Vagina (tissue), 2 donors: ENCODE measurements around the gene SPOCK2. TPM values are rescaled to one million over a fixed set of nuclear protein-coding genes. Genes with fewer than 3 reads are reported as not detected.

ENCODE experiments used
- DNase-seq, 2 donors: peaks; one replicate each; pipeline ENCODE4 v3.0.0-alpha.2; 2017; ENCODE audit errors: extremely low spot score in 2 of 2
- H3K27ac ChIP-seq: fragments of 200-600 bp; sonication (generic); one replicate; pipeline ENCODE4 v1.5.1; 2019
- H3K27me3 ChIP-seq: fragments of 200-600 bp; sonication (generic); one replicate; pipeline ENCODE4 v1.5.1; 2019
- H3K36me3 ChIP-seq, 2 donors: fragments of 200-600 bp; sonication (generic); one replicate each; pipeline ENCODE4 v1.5.1; 2017 to 2019
- H3K4me1 ChIP-seq: fragments of 200-600 bp; sonication (generic); one replicate; pipeline ENCODE4 v1.5.1; 2019
- H3K4me3 ChIP-seq, 2 donors: fragments of 200-600 bp; sonication (generic); 1 replicate in 1 of 2; 2 replicates in 1 of 2; pipeline ENCODE4 v1.5.1; 2016 to 2019
- H3K9me3 ChIP-seq: fragments of 200-600 bp; sonication (generic); one replicate; pipeline ENCODE4 v1.5.1; 2019
- CTCF ChIP-seq, 3 experiments: fragments of 450-650 bp in 2 of 3; fragments of 200-600 bp in 1 of 3; sonication (generic) in 1 of 3; IDR thresholded peaks; one replicate each; pipeline ENCODE4 v1.5.1; 2017 to 2019; ENCODE audit warnings: antibody characterized with exemption in 3 of 3, mild to moderate bottlenecking in 2 of 3, moderate library complexity in 2 of 3
- POLR2A ChIP-seq, 2 donors: fragments of 450-650 bp; IDR thresholded peaks; one replicate each; pipeline ENCODE4 v1.6.1; 2017; ENCODE audit warnings: antibody characterized with exemption in 2 of 2, mild to moderate bottlenecking in 2 of 2, moderate library complexity in 2 of 2
- POLR2AphosphoS5 ChIP-seq, 2 donors: sonication (generic); formaldehyde crosslinking; IDR thresholded peaks; one replicate each; pipeline ENCODE4 v1.9.0; 2017; ENCODE audit warnings: antibody characterized with exemption in 2 of 2, mild to moderate bottlenecking in 2 of 2, low read depth in 1 of 2; ENCODE audit not compliant: insufficient read depth in 1 of 2
- intact Hi-C: fragments of 100-400 bp; cut with DNase I; formaldehyde crosslinking; loops from one replicate; pipeline ENCODE4 v1.15.1; 2023
- total RNA-seq: library from RNA; depleted of rRNA; stranded (reverse); fragments of >200 nt; gene quantifications from one replicate; pipeline ENCODE4 v1.2.3, GENCODE V29; 2016

Gene SPOCK2
- total RNA-seq, 1 donor from 2014 or later, result 46.9 TPM

GRCh38 chr10:72124989-72125388 lies 36.6 kb upstream of the SPOCK2 start:
- intact Hi-C loops, result no loop called here
- Histone ChIP-seq H3K27ac (no peak overlapping the region), H3K4me1 (no peaks in the 10 kb centered on the region), H3K36me3 (no peaks in the 10 kb centered on the region), H3K27me3 (no peaks in the 10 kb centered on the region), H3K4me3 (no peak overlapping the region), H3K9me3 (no peaks in the 10 kb centered on the region)
- TF ChIP-seq POLR2A (IDR thresholded peaks at IDR 0.05) (no peak), CTCF (IDR thresholded peaks at IDR 0.05) (no peak), POLR2AphosphoS5 (IDR thresholded peaks at IDR 0.05; ENCODE audit: insufficient read depth in 1 of 2, low read depth in 1 of 2) (no peak)
- DNase-seq, result no peak

- no peaks in the 10 kb centered on the region for H3K9me3 ChIP-seq
- intact Hi-C loops, result no loop called here
- no peak for TF ChIP-seq CTCF (IDR thresholded peaks at IDR 0.05)
- no peak for TF ChIP-seq POLR2AphosphoS5 (IDR thresholded peaks at IDR 0.05; ENCODE audit: insufficient read depth in 1 of 2, low read depth in 1 of 2)
- H3K36me3 ChIP-seq, result no peaks in the 10 kb centered on the region
- no peak overlapping the region for H3K4me3 ChIP-seq
- H3K27ac ChIP-seq, result no peak overlapping the region
- no peak for DNase-seq
- H3K4me1 ChIP-seq, result no peaks in the 10 kb centered on the region
- H3K27me3 ChIP-seq, result no peaks in the 10 kb centered on the region
Measured at GRCh38 chr10:72124381-72124780, 36.0 kb upstream of the SPOCK2 start.

DNA sequence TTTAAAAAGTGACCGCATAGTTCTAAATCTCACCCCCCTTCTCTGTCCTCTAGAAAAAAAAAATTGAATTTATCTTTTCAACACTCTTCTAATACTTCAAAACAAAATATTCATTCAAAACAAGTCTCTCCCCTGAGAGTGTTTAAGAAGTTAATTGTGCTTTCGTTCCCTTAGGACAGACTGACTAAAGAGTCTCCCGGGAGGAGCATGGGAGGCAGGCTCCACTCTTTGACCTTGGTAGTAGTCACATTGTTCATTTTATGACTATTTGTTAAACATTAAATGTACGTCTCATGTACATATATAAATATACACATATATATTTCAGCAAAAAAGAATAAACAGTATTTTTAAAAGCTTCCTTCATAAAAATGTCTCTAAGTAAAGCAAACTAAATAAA lies 35.3 kb upstream of the SPOCK2 start:
- Histone ChIP-seq H3K9me3 (no peaks in the 10 kb centered on the region), H3K27me3 (no peaks in the 10 kb centered on the region), H3K36me3 (no peaks in the 10 kb centered on the region), H3K4me1 (no peaks in the 10 kb centered on the region), H3K27ac (no peak overlapping the region), H3K4me3 (no peak overlapping the region)
- no peak for DNase-seq
- intact Hi-C loops, result no loop called here
- TF ChIP-seq POLR2A (IDR thresholded peaks at IDR 0.05) (no peak), CTCF (IDR thresholded peaks at IDR 0.05) (no peak), POLR2AphosphoS5 (IDR thresholded peaks at IDR 0.05; ENCODE audit: insufficient read depth in 1 of 2, low read depth in 1 of 2) (no peak)

GRCh38 chr10:72122221-72122620 lies 33.9 kb upstream of the SPOCK2 start:
- H3K27me3 ChIP-seq, result no peaks in the 10 kb centered on the region
- no peak overlapping the region for H3K27ac ChIP-seq
- no peak for DNase-seq
- intact Hi-C loops, result no loop called here
- H3K4me3 ChIP-seq, result no peak overlapping the region
- H3K36me3 ChIP-seq, result no peaks in the 10 kb centered on the region
- no peaks in the 10 kb centered on the region for H3K9me3 ChIP-seq
- no peaks in the 10 kb centered on the region for H3K4me1 ChIP-seq
- TF ChIP-seq POLR2A (IDR thresholded peaks at IDR 0.05) (no peak), CTCF (IDR thresholded peaks at IDR 0.05) (no peak), POLR2AphosphoS5 (IDR thresholded peaks at IDR 0.05; ENCODE audit: insufficient read depth in 1 of 2, low read depth in 1 of 2) (no peak)

- no peak overlapping the region for H3K4me3 ChIP-seq
- H3K9me3 ChIP-seq, result no peaks in the 10 kb centered on the region
- no peak for TF ChIP-seq POLR2A (IDR thresholded peaks at IDR 0.05)
- no peak for TF ChIP-seq POLR2AphosphoS5 (IDR thresholded peaks at IDR 0.05; ENCODE audit: insufficient read depth in 1 of 2, low read depth in 1 of 2)
- TF ChIP-seq CTCF (IDR thresholded peaks at IDR 0.05), result no peak
- H3K36me3 ChIP-seq, result no peaks in the 10 kb centered on the region
- no peak for DNase-seq
- H3K4me1 ChIP-seq, result no peaks in the 10 kb centered on the region
- H3K27me3 ChIP-seq, result no peaks in the 10 kb centered on the region
- no peak overlapping the region for H3K27ac ChIP-seq
- intact Hi-C loops, result no loop called here
Measured at GRCh38 chr10:72121389-72121788, 33.0 kb upstream of the SPOCK2 start.
